HuH-7.5 (cell line): ENCODE results near the gene CALHM2.
A peak's percentile ranks its signal among the peaks of the same experiment; 100 is the strongest.
"Not testable (repeated sequence)": the region's sequence is repeated elsewhere in the genome, so short reads cannot be mapped to it uniquely, and the experiment has no call there.

ENCODE experiments used
- DNase-seq: peaks from one replicate; pipeline ENCODE4 v3.0.0; 2011; ENCODE audit warnings: low spot score

Gene CALHM2, protein sequence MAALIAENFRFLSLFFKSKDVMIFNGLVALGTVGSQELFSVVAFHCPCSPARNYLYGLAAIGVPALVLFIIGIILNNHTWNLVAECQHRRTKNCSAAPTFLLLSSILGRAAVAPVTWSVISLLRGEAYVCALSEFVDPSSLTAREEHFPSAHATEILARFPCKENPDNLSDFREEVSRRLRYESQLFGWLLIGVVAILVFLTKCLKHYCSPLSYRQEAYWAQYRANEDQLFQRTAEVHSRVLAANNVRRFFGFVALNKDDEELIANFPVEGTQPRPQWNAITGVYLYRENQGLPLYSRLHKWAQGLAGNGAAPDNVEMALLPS

GRCh38 chr10:103451831-103452505, at the start of gene CALHM2:
Gene CALHM2, minus strand, starts transcription at chr10:103452370. Its CDS starts 2,429 bp downstream, at chr10:103449941.
- peak; percentile 81 for DNase-seq

GRCh38 chr10:103501186-103501585, 49.0 kb upstream of the CALHM2 start:
- no peak for DNase-seq

DNA sequence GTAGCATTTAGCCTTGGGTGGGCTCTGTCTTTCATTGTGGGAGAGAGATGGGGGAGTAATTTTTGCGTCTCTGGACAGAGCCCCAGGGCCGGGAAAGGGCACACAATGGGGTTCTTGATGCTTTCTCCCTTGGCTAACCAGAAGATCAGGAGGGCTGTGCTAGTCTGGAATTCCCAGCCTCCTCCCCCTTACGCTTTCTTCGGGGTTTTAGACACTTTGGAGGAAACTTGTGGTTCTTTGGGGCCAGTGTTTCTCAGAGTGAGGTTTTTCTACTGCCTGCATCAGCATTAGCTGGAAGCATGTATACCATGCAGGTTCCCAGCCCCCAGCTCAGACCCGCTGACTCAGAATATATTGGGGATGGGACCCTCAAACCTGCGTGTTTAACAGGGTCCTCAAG, 48.3 kb upstream of the CALHM2 start:
- no peak for DNase-seq

GRCh38 chr10:103499881-103500280, 47.7 kb upstream of the CALHM2 start:
- DNase-seq = no peak

- no peak for DNase-seq
Observed at GRCh38 chr10:103498936-103499638, 46.9 kb upstream of the CALHM2 start.

GRCh38 chr10:103497161-103497915, 45.2 kb upstream of the CALHM2 start:
- no peak for DNase-seq

DNA sequence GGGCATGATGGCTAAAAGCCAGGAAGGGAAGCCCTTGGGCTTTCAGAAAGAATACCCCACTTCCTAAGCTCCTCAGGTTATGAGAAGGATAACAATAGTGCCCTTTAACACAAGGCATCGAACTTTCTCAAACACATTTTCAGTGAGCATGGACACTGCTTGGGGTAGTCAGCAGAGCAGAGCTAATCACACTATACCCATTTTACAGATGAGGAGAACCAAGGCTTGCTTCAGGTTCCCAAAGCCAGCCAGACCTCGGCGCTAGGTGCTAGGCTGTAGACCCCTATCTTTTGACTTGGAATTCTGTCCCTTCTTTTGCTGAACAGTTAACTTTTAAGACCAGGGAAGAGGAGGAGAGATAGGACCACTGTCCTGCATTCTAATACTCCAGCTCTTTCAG, 43.2 kb upstream of the CALHM2 start:
- DNase-seq = no peak

GRCh38 chr10:103493916-103494877, 42.0 kb upstream of the CALHM2 start:
- peak; percentile 36 for DNase-seq

GRCh38 chr10:103493362-103493915, 41.3 kb upstream of the CALHM2 start, which contains the start of gene NEURL1:
Gene NEURL1, plus strand, starts transcription at chr10:103493705. Its CDS starts 683 bp downstream, at chr10:103494388.
- peak; percentile 40 for DNase-seq

- DNase-seq = no peak
Observed at GRCh38 chr10:103492655-103493261, 40.6 kb upstream of the CALHM2 start.

DNA sequence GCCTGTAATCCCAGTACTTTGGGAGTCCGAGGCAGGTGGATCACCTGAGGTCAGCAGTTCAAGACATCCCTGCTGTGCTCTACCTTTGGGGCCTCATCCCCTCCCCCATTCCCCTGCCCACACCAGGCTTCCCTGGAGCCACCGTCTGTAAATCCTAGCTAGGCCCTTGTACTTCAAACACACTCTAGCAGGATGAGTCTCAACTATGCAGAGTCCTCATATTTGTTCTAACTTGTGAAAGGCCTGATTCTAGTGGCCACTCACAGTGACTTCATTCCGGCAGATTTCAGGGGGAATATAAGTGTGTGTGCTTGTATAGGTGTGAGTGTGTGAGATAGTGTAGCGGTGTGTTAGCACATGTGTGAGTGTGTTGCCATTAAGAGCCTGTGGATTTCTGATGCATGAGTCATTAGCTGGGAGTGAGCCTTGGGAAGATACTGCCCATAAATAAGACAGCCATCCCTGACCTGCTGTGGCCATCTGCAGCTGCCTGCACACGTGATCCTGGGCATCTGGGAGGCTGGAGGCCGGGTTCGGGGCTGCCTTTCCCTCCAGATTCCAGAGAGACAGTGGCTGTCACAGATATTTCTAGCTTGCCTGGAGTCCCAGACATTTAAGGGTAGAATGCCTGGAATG, 39.7 kb upstream of the CALHM2 start:
- no peak for DNase-seq

- no peak for DNase-seq
Observed at GRCh38 chr10:103490986-103491314, 38.8 kb upstream of the CALHM2 start.

GRCh38 chr10:103487410-103487708, 35.2 kb upstream of the CALHM2 start:
- no peak for DNase-seq

DNA sequence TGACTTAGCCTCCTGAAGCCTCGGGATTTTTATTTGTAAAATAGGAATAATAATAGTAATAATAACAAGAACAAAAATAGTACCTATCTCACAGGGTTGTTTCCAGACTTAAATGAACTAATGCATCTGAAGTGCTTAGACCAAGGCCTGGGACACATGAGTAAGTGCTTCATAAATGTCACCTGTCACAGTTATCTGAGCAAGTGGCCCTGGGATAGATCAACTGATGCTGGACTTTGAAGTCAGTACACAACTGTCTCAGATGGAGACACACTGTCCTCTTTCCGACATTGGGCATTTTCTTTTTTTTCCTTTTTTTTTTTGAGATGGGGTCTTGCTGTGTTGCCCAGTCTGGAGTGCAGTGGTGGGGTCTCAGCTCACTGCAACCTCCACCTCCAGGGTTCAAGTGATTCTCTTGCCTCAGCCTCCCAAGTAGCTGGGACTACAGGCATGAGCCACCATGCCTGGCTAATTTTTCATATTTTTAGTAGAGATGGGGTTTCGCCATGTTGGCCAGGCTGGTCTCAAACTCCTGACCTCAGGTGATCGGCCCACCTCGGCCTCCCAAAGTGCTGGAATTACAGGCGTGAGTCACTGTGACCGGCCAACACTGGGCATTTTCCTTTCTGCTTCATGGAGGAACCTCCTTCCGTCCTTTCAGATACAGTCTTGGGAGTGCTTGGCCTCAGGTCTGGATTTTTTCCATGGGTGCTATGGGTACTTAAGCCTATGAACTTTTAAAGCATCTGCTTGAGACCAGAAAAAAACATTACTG, 34.7 kb upstream of the CALHM2 start:
- DNase-seq = not testable (repeated sequence)

- DNase-seq = peak; percentile 83
Observed at GRCh38 chr10:103481974-103482531, 29.9 kb upstream of the CALHM2 start.

GRCh38 chr10:103480521-103480920, 28.4 kb upstream of the CALHM2 start:
- no peak for DNase-seq

- DNase-seq = no peak
Observed at GRCh38 chr10:103479135-103479534, 27.0 kb upstream of the CALHM2 start, which contains the start of gene CALHM3. Gene CALHM3, minus strand, starts transcription at chr10:103479240. Its CDS starts 208 bp downstream, at chr10:103479032.

GRCh38 chr10:103478671-103479070, 26.5 kb upstream of the CALHM2 start:
- no peak for DNase-seq
